Omental fat pad (tissue), 4 donors: ENCODE results near the gene SLAIN2. TPM values are rescaled to one million over a fixed set of nuclear protein-coding genes. Genes with fewer than 3 reads are reported as not detected.

Source experiments
- ATAC-seq: fragments of 150-250 bp; one replicate; pipeline ENCODE4 v1.9.1; 2016; ENCODE audit warnings: mild to moderate bottlenecking, moderate library complexity; ENCODE audit not compliant: low FRiP score
- DNase-seq: peaks from one replicate; pipeline ENCODE4 v3.0.0-alpha.2; 2019; ENCODE audit warnings: low spot score
- CTCF ChIP-seq, 3 donors: fragments of 450-650 bp; IDR thresholded peaks; one replicate each; pipeline ENCODE4 v1.5.1; 2016 to 2017; ENCODE audit warnings: antibody characterized with exemption in 3 of 3, mild to moderate bottlenecking in 3 of 3, moderate library complexity in 2 of 3
- total RNA-seq, 4 donors: library from RNA; depleted of rRNA; stranded (reverse); fragments of >200 nt; gene quantifications; one replicate each; pipeline ENCODE4 v1.1.0, GENCODE V29; 2016

The SLAIN2 gene
- total RNA-seq, 4 donors from 2014 or later = 27.7 to 92.6 (median 57.4) TPM

DNA sequence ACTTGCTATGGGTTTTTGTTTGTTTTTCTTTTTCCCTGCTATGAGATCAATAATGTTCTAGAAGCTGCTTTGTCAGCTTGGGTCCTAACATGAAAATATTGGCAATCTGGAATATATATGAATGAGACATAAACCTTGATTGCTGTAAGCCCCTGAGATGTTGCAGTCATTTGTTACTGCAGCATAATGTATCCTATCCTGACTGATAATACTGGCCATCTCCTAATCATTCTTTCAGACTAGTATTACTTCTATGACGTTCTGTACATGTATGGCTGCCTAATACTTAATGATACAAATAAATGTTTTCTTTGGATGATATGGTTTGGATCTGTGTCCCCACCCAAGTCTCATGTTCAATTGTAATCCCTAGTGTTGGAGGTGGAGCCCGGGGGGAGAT, 19.3 kb upstream of the SLAIN2 start:
- ATAC-seq (no peak), DNase-seq (no peak)
- TF ChIP-seq CTCF (IDR thresholded peaks at IDR 0.05) = no peak

- ATAC-seq (no peak), DNase-seq (no peak)
- no peak for TF ChIP-seq CTCF (IDR thresholded peaks at IDR 0.05)
Measured at GRCh38 chr4:48324281-48324680, 17.0 kb upstream of the SLAIN2 start.

DNA sequence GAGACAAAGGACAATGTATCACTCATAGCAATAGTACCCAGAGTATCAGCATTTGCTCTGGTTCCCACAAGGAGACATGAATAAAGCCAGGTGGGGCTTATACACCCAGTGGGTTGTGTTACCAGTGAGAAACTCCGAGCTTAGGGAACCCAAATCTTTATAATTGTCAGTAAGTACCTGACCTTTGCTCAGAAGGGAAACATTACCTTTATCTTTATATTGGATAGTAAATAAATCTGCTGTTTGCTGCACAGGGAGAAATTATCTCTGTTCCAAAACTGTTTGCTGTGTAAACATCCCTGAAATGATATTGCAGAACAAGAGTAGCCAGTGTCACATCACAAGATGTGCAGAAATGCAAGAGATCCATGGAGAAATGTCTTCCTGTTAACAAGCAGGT, 12.1 kb upstream of the SLAIN2 start:
- TF ChIP-seq CTCF (IDR thresholded peaks at IDR 0.05) = no peak
- DNase-seq (no peak), ATAC-seq (no peak)

DNA sequence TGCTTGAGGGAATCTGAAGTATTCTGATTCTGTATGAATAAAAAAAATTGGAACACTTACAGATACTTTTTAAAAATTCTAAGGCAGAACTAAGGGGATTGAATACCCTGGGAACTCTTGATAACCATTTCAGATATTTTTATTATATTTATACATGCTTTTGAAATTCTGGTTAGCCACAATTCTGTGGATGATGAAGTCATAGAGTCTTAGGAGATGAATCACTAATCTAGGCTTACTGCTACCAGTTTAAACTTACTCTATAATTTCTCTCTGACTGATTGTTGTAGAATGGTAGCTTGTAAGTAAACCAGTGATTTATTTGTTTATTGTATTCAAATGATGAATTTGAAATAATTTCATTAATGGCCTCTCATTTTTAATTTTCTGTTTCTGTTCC, 11.4 kb upstream of the SLAIN2 start:
- ATAC-seq (no peak), DNase-seq (no peak)
- TF ChIP-seq CTCF (IDR thresholded peaks at IDR 0.05) = no peak

GRCh38 chr4:48331577-48332330, 9.6 kb upstream of the SLAIN2 start:
- no peak for TF ChIP-seq CTCF (IDR thresholded peaks at IDR 0.05)
- DNase-seq (no peak), ATAC-seq (no peak)

DNA sequence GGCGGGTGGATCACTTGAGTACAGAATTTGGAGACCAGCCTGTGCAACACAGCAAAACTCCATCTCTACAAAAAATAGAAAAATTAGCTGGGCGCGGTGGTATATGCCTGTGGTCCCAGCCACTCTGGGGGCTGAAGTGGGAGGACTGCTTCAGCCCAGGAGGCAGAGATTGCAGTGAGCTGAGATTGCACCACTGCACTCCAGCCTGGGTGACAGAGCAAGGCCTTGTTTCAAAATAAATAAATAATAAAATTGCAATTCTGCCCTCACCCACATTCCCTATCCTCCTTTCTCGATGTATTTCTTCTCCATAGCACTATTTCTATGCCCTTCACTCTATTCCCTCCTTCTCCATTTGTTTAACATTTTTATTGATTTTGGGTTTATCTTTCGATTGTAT, 8.7 kb upstream of the SLAIN2 start:
- TF ChIP-seq CTCF (IDR thresholded peaks at IDR 0.05) = no peak
- ATAC-seq (no peak), DNase-seq (no peak)

- DNase-seq (no peak), ATAC-seq (no peak)
- no peak for TF ChIP-seq CTCF (IDR thresholded peaks at IDR 0.05)
Measured at GRCh38 chr4:48333587-48333986, 7.7 kb upstream of the SLAIN2 start.
